Coronary artery (tissue), 2 donors: ENCODE results near the gene PTPRD.

Experiments
- DNase-seq: peaks from one replicate; pipeline ENCODE4 v3.0.0-alpha.2; 2017; ENCODE audit warnings: low spot score
- H3K27ac ChIP-seq, 2 donors: fragments of 200-600 bp; sonication (generic); one replicate each; pipeline ENCODE4 v1.5.1; 2016 to 2019
- H3K4me3 ChIP-seq: fragments of 200-600 bp; sonication (generic); 2 replicates; pipeline ENCODE4 v1.5.1; 2016; ENCODE audit warnings: mild to moderate bottlenecking, moderate library complexity
- CTCF ChIP-seq: fragments of 200-600 bp; sonication (generic); IDR thresholded peaks from one replicate; pipeline ENCODE4 v1.5.1; 2019; ENCODE audit warnings: antibody characterized with exemption

PTPRD gene

GRCh38 chr9:8338767-8339510 lies 2273.9 kb downstream of the PTPRD start:
- DNase-seq, result no peak
- Histone ChIP-seq H3K4me3 (no peak overlapping the region), H3K27ac (no peak overlapping the region)
- no peak for TF ChIP-seq CTCF

- no peak for TF ChIP-seq CTCF
- Histone ChIP-seq H3K4me3 (no peak overlapping the region), H3K27ac (no peak overlapping the region)
- DNase-seq, result no peak
These were observed 2274.7 kb downstream of the PTPRD start for GRCh38 chr9:8337834-8338766.

- no peak for DNase-seq
- no peak for TF ChIP-seq CTCF
- Histone ChIP-seq H3K4me3 (no peak overlapping the region), H3K27ac (no peak overlapping the region)
These were observed 2279.9 kb downstream of the PTPRD start for GRCh38 chr9:8332871-8333270.

- no peak for DNase-seq
- no peak overlapping the region for H3K4me3 ChIP-seq
- H3K27ac ChIP-seq, result no peak overlapping the region
- no peak for TF ChIP-seq CTCF
These were observed 2280.5 kb downstream of the PTPRD start for GRCh38 chr9:8332331-8332650.

GRCh38 chr9:8331507-8332330 lies 2281.1 kb downstream of the PTPRD start:
- no peak for DNase-seq
- no peak for TF ChIP-seq CTCF
- Histone ChIP-seq H3K4me3 (no peak overlapping the region), H3K27ac (no peak overlapping the region)

GRCh38 chr9:8329561-8330283 lies 2283.1 kb downstream of the PTPRD start:
- TF ChIP-seq CTCF, result no peak
- Histone ChIP-seq H3K27ac (no peak overlapping the region), H3K4me3 (no peak overlapping the region)
- DNase-seq, result no peak
